ENCODE measurements around the gene SAMD10.
A peak's percentile ranks its signal among the peaks of the same experiment; 100 is the strongest.
"Not testable (repeated sequence)": the region's sequence is repeated elsewhere in the genome, so short reads cannot be mapped to it uniquely, and the experiment has no call there.

Gene SAMD10

GRCh38 chr20:64000906-64001305 lies 21.5 kb upstream of the SAMD10 start:
- no peak for DNase-seq

- DNase-seq, result no peak
Measured at GRCh38 chr20:63982937-63983336, 3.5 kb upstream of the SAMD10 start.

GRCh38 chr20:63980806-63981728 lies 1.6 kb upstream of the SAMD10 start, which contains the start of gene PRPF6:
PRPF6 (plus strand) TSS chr20:63981132; CDS start chr20:63981246, 114 bp downstream.
- peak; percentile 92 for DNase-seq

GRCh38 chr20:63980317-63980805 lies 919 bp upstream of the SAMD10 start:
- peak; percentile 18 for DNase-seq

- DNase-seq, result no peak
Measured at GRCh38 chr20:63979229-63979556, 249 bp downstream of the SAMD10 start.

GRCh38 chr20:63978319-63979228 lies 868 bp downstream of the SAMD10 start:
- peak; percentile 35 for DNase-seq

GRCh38 chr20:63977739-63978276 lies 1.6 kb downstream of the SAMD10 start:
- DNase-seq, result peak; percentile 41

- no peak for DNase-seq
Measured at GRCh38 chr20:63976980-63977738, 2.3 kb downstream of the SAMD10 start.

GRCh38 chr20:63976511-63976910 lies 2.9 kb downstream of the SAMD10 start:
- not testable (repeated sequence) for DNase-seq

- DNase-seq, result no peak
Measured at GRCh38 chr20:63974402-63975200, 4.8 kb downstream of the SAMD10 start.

- peak; percentile 82 for DNase-seq
Measured at GRCh38 chr20:63973636-63974401, 5.6 kb downstream of the SAMD10 start.

- DNase-seq, result no peak
Measured at GRCh38 chr20:63973160-63973479, 6.3 kb downstream of the SAMD10 start.

- DNase-seq, result no peak
Measured at GRCh38 chr20:63972312-63973159, 6.9 kb downstream of the SAMD10 start.

GRCh38 chr20:63971960-63972311 lies 7.5 kb downstream of the SAMD10 start:
- not testable (repeated sequence) for DNase-seq

- no peak for DNase-seq
Measured at GRCh38 chr20:63970714-63971431, 8.6 kb downstream of the SAMD10 start.

GRCh38 chr20:63969838-63970713 lies 9.4 kb downstream of the SAMD10 start, which contains the start of gene ZNF512B:
ZNF512B (minus strand) TSS chr20:63969930; CDS start chr20:63967950, 1,980 bp downstream.
- DNase-seq, result peak; percentile 50

GRCh38 chr20:63968928-63969760 lies 10.3 kb downstream of the SAMD10 start:
- DNase-seq, result no peak

All from T-helper 9 cell (primary cell).